NCI-H1092 (cell line): ENCODE data around the gene MSANTD2.

Source experiments
- DNase-seq: peaks from one replicate; lab custom pipeline; 2025; lab: John Stamatoyannopoulos, UW

The MSANTD2 gene

GRCh38 chr11:124817036-124817435 is 16.8 kb upstream of the MSANTD2 start:
- no peak for DNase-seq

- no peak for DNase-seq
These were observed 14.5 kb upstream of the MSANTD2 start for GRCh38 chr11:124814739-124815138.

- DNase-seq = no peak
These were observed 12.7 kb upstream of the MSANTD2 start for GRCh38 chr11:124812876-124813275.

- no peak for DNase-seq
These were observed 11.4 kb upstream of the MSANTD2 start for GRCh38 chr11:124811399-124812125.

- no peak for DNase-seq
These were observed 7.6 kb upstream of the MSANTD2 start for GRCh38 chr11:124807660-124808270.

- DNase-seq = no peak
These were observed 7.0 kb upstream of the MSANTD2 start for GRCh38 chr11:124807201-124807600.

GRCh38 chr11:124804884-124805283 is 4.7 kb upstream of the MSANTD2 start:
- no peak for DNase-seq

- DNase-seq = no peak
These were observed 1.6 kb upstream of the MSANTD2 start for GRCh38 chr11:124801636-124802312.

GRCh38 chr11:124801014-124801413 is 808 bp upstream of the MSANTD2 start:
- no peak for DNase-seq

GRCh38 chr11:124799348-124800225 is 619 bp downstream of the MSANTD2 start:
- DNase-seq = no peak

GRCh38 chr11:124798991-124799347 is 1.2 kb downstream of the MSANTD2 start:
- no peak for DNase-seq

GRCh38 chr11:124796312-124796711 is 3.9 kb downstream of the MSANTD2 start:
- no peak for DNase-seq

GRCh38 chr11:124793466-124794278 is 6.5 kb downstream of the MSANTD2 start:
- DNase-seq = peak; percentile 19

GRCh38 chr11:124791626-124792341 is 8.4 kb downstream of the MSANTD2 start:
- DNase-seq = no peak

GRCh38 chr11:124788521-124788920 is 11.7 kb downstream of the MSANTD2 start:
- DNase-seq = no peak

GRCh38 chr11:124784051-124784450 is 16.2 kb downstream of the MSANTD2 start:
- no peak for DNase-seq

- no peak for DNase-seq
These were observed 17.2 kb downstream of the MSANTD2 start for GRCh38 chr11:124783002-124783401.

- no peak for DNase-seq
These were observed 20.6 kb downstream of the MSANTD2 start for GRCh38 chr11:124779568-124779967.

GRCh38 chr11:124778281-124778680 is 21.9 kb downstream of the MSANTD2 start:
- DNase-seq = no peak

GRCh38 chr11:124776865-124777645 is 23.2 kb downstream of the MSANTD2 start:
- DNase-seq = no peak
